GM13977 (cell line): ENCODE measurements around the gene PKNOX2.
"Not testable (repeated sequence)": the region's sequence is repeated elsewhere in the genome, so short reads cannot be mapped to it uniquely, and the experiment has no call there.

Source experiments
- DNase-seq: peaks from one replicate; pipeline ENCODE4 v3.0.0; 2012; ENCODE audit warnings: low spot score
- in situ Hi-C: fragments of 300-500 bp; cut with MboI; formaldehyde crosslinking; loops from one replicate; pipeline ENCODE4 v1.12.0; 2022; ENCODE audit warnings: low sequenced_read_pairs, low pct_unique_long_range_greater_than_20kb, mixed read lengths, inconsistent platforms; ENCODE audit not compliant: unreplicated experiment
- TF ChIP-seq, protein P1 (sequence below): IDR thresholded peaks from 2 replicates; pipeline ENCODE4 v1.5.1; 2012; ENCODE audit warnings: mild to moderate bottlenecking, control low read depth; ENCODE audit not compliant: insufficient read depth; ENCODE audit errors: extremely low read depth, missing control alignments

The PKNOX2 gene

GRCh38 chr11:125214601-125215565 is 50.3 kb downstream of the PKNOX2 start:
- TF ChIP-seq, protein P1, sequence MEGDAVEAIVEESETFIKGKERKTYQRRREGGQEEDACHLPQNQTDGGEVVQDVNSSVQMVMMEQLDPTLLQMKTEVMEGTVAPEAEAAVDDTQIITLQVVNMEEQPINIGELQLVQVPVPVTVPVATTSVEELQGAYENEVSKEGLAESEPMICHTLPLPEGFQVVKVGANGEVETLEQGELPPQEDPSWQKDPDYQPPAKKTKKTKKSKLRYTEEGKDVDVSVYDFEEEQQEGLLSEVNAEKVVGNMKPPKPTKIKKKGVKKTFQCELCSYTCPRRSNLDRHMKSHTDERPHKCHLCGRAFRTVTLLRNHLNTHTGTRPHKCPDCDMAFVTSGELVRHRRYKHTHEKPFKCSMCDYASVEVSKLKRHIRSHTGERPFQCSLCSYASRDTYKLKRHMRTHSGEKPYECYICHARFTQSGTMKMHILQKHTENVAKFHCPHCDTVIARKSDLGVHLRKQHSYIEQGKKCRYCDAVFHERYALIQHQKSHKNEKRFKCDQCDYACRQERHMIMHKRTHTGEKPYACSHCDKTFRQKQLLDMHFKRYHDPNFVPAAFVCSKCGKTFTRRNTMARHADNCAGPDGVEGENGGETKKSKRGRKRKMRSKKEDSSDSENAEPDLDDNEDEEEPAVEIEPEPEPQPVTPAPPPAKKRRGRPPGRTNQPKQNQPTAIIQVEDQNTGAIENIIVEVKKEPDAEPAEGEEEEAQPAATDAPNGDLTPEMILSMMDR: no peak
- in situ Hi-C loops: no loop called here
- no peak for DNase-seq

GRCh38 chr11:125215976-125216375 is 51.4 kb downstream of the PKNOX2 start:
- no peak for DNase-seq
- TF ChIP-seq, protein P1: no peak
- in situ Hi-C loops: no loop called here

DNA sequence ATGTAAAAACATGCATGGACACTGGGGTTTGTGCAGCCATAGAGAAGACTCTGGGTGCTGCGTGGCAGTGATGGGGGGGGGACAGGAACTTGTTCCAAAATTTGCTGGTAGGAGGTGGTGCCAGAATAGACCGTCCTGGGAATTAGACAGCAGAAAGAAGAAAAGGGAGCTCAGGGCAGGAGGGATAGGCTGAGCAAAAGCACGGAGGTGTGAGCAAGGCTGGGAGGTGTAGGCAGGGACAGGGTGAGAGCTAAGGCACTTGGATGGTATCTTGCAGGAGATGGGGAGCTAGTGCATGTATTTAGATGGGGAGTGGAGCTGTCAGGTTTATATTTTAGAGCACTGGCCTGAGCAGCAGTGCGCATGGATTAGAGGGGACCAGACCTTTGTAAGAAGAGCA is 53.8 kb downstream of the PKNOX2 start:
- in situ Hi-C loops: no loop called here
- DNase-seq: no peak
- TF ChIP-seq, protein P1: no peak

DNA sequence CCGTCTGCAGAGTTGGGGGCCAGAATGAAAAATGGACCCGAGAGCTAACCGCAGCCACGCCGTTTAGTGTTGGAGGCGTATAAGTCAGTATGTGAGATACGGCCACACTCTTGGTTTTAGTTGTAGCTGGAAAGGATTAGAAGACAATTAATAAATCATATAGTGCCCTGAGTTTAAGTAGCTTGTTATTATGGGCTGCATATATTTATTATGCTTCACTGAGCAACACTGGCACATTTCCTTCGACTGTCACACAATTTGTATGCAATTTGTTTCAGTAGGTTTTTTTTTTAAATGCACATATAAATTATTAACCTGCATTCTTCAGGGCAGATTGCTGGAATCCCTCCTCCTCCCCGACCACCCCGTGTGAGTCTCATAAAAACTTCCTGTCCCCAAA is 56.9 kb downstream of the PKNOX2 start:
- in situ Hi-C loops: no loop called here
- no peak for DNase-seq
- TF ChIP-seq, protein P1: no peak

DNA sequence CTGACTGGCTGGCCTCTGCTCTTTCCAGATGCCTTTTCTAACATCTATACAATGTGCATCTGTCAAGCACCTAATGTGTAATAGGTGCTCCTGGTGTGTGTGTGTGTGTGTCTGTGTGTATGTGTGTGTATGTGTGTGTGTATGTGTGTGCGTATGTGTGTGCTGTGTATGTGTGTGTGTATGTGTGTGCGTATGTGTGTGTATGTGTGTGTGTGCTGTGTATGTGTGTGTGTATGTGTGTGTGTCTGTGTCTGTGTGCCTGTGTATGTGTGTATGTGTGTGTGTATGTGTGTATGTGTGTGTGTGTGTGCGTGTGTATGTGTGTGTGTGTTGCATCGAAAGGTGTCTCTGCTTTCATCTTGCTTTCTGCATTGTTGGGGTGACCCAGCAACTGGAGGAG is 57.9 kb downstream of the PKNOX2 start:
- in situ Hi-C loops: no loop called here
- DNase-seq: no peak
- TF ChIP-seq, protein P1: no peak

DNA sequence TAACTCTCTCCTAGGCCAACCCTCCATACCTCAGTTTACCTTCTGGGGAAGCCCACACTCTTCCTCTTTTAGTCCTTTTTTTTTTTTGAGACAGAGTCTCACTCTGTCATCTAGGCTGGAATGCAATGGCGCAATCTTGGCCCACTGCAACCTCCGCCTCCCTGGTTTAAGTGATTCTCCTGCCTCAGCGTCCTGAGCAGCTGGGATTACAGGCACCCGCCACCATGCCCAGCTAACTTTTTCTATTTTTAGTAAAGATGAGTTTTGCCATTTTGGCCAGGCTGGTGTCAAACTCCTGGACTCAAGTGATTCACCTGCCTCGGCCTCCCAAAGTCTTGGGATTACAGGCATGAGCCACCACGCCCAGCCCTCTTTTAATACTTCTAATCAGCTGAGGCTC is 58.6 kb downstream of the PKNOX2 start:
- DNase-seq, in situ Hi-C loops: not testable (repeated sequence)

- in situ Hi-C loops: no loop called here
- DNase-seq: no peak
- TF ChIP-seq, protein P1: no peak
These were observed 59.4 kb downstream of the PKNOX2 start for GRCh38 chr11:125223901-125224361.
